Amniotic epithelial cell (primary cell): Measurements from ENCODE around the gene NUP98.
A peak's percentile ranks its signal among the peaks of the same experiment; 100 is the strongest.

ENCODE experiments used
- DNase-seq: peaks from one replicate; pipeline ENCODE4 v3.0.0-alpha.2; 2010; ENCODE audit warnings: low read depth

Gene NUP98

GRCh38 chr11:3797329-3798090 is at the start of gene NUP98:
NUP98 (minus strand) TSS chr11:3797554; CDS start chr11:3782117, 15,437 bp downstream.
- DNase-seq, result peak; percentile 100

- DNase-seq, result no peak
Measured at GRCh38 chr11:3845670-3846069, 48.3 kb upstream of the NUP98 start.

- no peak for DNase-seq
Measured at GRCh38 chr11:3845246-3845645, 47.9 kb upstream of the NUP98 start.

- no peak for DNase-seq
Measured at GRCh38 chr11:3843326-3843725, 46.0 kb upstream of the NUP98 start.

GRCh38 chr11:3841426-3842350 is 44.3 kb upstream of the NUP98 start:
- DNase-seq, result peak; percentile 82

- DNase-seq, result peak; percentile 88
Measured at GRCh38 chr11:3840870-3841425, 43.6 kb upstream of the NUP98 start, which contains the start of gene RHOG. RHOG (minus strand) TSS chr11:3840959; CDS start chr11:3828138, 12,821 bp downstream.

GRCh38 chr11:3840004-3840869 is 42.9 kb upstream of the NUP98 start:
- no peak for DNase-seq

- DNase-seq, result no peak
Measured at GRCh38 chr11:3838504-3838903, 41.1 kb upstream of the NUP98 start.

- DNase-seq, result peak; percentile 62
Measured at GRCh38 chr11:3837793-3838192, 40.4 kb upstream of the NUP98 start.

- DNase-seq, result no peak
Measured at GRCh38 chr11:3836903-3837302, 39.5 kb upstream of the NUP98 start.

GRCh38 chr11:3835751-3836150 is 38.4 kb upstream of the NUP98 start:
- DNase-seq, result no peak

GRCh38 chr11:3834664-3835461 is 37.5 kb upstream of the NUP98 start:
- peak; percentile 31 for DNase-seq

- DNase-seq, result peak; percentile 71
Measured at GRCh38 chr11:3834349-3834663, 37.0 kb upstream of the NUP98 start.

- no peak for DNase-seq
Measured at GRCh38 chr11:3833449-3833848, 36.1 kb upstream of the NUP98 start.

GRCh38 chr11:3832816-3833215 is 35.5 kb upstream of the NUP98 start:
- DNase-seq, result no peak

- DNase-seq, result no peak
Measured at GRCh38 chr11:3831378-3832239, 34.3 kb upstream of the NUP98 start.

- DNase-seq, result no peak
Measured at GRCh38 chr11:3830730-3831129, 33.4 kb upstream of the NUP98 start.

- no peak for DNase-seq
Measured at GRCh38 chr11:3830088-3830487, 32.7 kb upstream of the NUP98 start.

- DNase-seq, result no peak
Measured at GRCh38 chr11:3827434-3828186, 30.3 kb upstream of the NUP98 start.
